Stimulated activated CD8-positive, alpha-beta memory T cell treated with anti-CD3 and anti-CD28 coated beads, Interleukin-4, amount 100 ng/mL, for 1 hour (primary cell): Measurements from ENCODE around the gene WNT2B.

ENCODE experiments used
- DNase-seq, 2 donors: peaks; one replicate each; pipeline ENCODE4 v3.0.0-alpha.2; 2020; ENCODE audit warnings: low read depth in 2 of 2, low spot score in 1 of 2

Gene WNT2B

GRCh38 chr1:112565800-112566199 lies 57.0 kb downstream of the WNT2B start:
- no peak for DNase-seq

DNA sequence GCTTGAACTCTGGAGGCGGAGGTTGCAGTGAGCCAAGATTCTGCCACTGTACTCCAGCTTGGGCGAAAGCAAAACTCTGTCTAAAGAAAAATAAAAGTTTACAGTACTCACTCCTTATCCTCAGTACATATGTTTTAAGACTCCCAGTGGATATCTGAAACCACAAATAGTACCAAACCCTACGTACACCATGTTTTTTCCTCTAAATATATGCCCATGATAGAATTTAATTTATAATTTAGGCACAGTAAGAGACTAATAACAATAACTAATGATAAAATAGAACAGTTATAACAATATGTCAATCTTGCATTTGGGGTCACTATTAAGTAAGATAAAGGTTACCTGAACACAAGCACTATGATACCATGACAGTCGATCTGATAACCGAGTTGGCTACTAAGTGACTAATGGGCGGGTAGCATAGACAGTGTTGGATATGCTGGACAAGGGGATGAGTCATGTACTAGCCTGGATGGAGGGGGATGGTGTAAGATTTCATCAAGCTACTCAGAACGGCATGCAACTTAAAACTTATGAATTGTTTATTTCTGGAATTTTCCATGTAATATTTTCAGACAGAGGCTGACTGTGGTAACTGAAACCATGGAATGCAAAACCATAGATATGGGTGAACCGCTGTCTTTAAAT lies 66.5 kb downstream of the WNT2B start:
- no peak for DNase-seq

DNA sequence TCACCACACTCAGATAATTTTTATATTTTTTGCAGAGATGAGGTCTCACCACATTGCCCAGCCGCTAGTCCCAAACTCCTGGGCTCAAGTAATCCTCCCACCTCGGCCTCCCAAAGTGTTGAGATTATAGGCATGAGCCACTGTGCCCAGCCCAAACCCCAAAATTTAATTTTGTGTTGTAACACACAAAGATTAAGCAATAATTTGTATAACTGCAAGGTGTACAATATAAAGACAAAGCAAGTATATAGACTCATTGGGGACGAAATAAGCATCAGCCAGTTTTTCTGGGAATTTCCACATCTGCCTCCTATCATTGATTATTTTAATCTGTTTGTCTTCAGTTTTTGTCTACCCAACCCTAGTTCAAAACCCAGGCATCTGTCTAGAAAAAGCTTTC lies 67.5 kb downstream of the WNT2B start:
- no peak for DNase-seq
